HG03097 (cell line): ENCODE data around the gene UBE2U.
"Not testable (repeated sequence)": the region's sequence is repeated elsewhere in the genome, so short reads cannot be mapped to it uniquely, and the experiment has no call there.

Experiments
- ATAC-seq: cut with Tn5 transposase; IDR thresholded peaks from one replicate; pipeline ENCODE4 v1.9.1; 2021; ENCODE audit not compliant: unreplicated experiment, low FRiP score

UBE2U gene

DNA sequence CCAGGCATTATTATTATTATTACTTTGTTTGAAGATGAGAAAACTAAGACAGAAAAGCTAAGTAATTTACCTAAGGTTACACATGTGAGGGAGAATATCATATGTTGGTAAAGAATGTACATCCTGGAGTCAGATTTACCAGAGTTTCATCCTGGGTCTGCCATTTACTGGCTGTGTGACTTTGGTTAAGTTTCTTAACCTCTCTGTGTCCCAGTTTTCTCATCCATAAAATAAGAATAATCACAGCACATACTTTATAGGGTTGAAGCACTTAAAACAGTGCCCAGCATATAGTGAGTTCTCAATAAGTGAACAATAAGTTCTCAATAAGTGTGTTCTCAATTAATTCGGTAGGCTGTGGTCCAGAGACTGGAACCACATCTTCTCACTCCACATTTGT lies 32.5 kb downstream of the UBE2U start:
- no peak for ATAC-seq

DNA sequence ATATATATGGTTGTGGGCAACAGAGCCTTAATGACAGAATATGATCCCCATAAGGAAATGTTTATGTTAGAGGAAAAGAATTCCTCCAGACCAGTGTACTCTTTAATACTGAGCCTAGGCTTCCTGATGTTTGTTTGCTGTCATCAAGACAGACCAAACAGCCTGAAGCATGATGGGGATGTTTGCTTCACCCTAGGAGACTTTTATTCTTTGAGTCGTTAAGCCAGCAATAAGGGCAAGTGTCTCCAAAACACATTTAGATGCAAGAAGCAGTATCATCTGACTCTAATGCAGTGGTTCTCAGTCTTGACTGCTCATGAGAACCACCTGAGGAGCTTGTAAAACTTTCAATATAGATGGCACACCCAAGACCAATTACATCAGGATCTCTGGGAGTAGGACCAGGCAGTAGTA lies 33.1 kb downstream of the UBE2U start:
- no peak for ATAC-seq

DNA sequence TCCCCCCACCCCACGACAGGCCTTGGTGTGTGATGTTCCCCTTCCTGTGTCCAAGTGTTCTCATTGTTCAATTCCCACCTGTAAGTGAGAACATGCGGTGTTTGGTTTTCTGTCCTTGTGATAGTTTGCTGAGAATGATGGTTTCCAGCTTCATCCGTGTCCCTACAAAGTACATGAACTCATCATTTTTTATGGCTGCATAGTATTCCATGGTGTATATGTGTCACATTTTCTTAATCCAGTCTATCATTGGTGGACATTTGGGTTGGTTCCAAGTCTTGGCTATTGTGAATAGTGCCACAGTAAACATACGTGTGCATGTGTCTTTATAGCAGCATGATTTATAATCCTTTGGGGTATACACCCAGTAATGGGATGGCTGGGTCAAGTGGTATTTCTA lies 36.1 kb downstream of the UBE2U start:
- not testable (repeated sequence) for ATAC-seq

DNA sequence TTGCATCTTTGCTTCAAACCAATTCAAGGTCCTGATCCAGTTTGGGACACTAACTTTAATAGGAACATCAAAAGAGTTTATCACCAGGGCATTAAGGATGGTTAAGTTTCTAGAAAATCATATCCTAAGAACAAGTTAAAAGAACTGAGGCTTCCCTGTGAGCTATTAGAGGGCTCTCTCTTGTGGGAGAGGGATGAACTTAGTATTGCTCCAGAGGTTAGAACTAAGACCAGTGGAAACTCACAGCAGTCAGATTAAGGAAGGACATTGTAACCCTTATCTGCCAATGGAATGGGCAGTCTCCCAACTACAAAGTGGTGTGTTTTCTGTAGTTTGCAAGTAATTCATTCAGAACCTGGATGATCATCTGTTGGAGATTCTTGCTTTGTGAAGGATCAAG lies 36.8 kb downstream of the UBE2U start:
- no peak for ATAC-seq

DNA sequence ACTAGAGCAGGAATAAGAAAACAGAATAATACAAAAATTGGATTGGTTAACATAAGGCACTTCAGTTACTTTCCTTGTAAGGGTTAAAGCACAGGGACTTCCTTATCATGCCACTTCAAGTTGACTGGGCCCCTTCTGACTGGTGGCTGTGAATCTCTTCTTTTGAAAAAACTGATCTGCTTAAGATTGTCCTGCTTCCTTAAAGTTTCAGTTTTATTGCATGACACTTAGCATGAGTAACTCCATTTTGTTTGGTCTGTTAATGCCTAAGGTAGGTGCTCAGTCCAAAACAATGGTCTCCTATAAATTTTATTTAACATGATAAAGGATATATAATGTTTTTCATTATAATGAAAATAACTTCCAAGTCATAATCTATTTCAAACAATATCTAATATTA lies 37.6 kb downstream of the UBE2U start:
- ATAC-seq: no peak

DNA sequence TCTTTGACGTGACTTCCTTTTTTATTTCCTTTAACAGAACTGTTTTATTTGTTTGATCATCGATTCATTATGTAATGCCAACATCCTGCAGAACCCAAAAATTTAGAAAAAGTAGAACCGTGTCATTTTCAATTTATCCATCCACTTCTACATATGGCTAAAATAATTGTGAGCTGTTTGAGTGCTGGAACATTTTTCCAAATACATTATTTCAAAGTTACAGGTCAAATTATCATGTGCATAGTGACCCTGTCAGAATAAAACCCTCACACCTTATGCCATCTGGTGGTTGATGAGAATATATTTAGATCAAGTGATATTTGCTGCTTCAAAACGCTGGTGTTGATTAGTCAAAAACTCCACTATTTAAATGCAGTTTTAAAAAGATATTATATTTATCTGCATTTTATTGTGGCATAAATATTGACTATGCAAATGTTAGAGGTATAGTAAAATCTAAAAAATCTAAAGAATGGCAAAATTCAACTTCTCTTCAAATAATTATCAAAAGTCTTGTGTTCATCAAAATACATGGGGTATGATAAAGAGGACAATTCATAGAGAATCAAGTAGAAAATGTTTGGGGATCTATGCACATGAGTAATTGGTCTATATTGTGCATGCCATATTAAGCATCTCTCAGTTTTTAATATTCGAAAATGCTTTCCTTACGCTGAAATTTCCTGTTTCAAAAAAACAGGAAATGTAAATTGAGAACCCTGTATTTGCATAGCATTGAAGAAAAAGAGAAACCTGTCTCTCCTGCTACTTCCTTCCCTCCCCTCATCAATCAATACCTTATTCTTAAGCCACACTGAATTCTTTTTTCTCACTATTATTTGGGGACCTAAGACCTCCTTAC lies 39.7 kb downstream of the UBE2U start:
- ATAC-seq: no peak

DNA sequence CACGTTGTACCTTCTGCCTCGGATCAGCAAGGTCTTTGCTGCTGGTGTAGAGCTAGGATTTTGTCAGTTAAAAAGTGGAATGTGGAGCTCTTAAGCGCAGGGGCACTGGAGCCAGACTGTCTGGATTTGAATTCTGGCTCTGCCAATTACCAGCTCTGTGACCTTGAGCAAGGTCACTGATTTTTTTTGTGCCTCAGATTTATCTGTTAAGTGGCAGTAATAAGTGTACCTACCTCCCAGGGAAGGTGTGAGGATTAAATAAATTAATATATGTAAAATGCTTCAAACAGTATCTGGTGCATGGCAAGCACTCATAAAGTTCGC lies 40.3 kb downstream of the UBE2U start:
- no peak for ATAC-seq

DNA sequence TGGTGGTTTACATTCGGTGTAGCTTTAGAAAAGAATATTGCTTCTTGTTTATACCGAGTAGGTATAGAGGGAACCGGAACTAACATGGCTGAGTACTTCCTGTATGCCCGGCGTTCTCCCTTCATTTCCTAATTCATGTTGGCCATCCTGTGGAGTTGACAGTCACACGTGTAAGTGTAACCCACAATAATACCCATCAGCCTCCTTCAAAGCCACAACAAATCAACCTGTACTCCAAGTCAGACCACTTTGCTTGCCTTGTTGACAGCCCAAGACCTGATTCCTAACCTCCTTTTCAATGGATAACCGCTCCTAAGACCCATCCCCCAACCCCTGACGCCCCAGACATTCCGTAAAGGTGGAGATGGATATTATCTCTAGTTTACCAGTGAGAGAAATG lies 42.1 kb downstream of the UBE2U start:
- ATAC-seq: no peak

DNA sequence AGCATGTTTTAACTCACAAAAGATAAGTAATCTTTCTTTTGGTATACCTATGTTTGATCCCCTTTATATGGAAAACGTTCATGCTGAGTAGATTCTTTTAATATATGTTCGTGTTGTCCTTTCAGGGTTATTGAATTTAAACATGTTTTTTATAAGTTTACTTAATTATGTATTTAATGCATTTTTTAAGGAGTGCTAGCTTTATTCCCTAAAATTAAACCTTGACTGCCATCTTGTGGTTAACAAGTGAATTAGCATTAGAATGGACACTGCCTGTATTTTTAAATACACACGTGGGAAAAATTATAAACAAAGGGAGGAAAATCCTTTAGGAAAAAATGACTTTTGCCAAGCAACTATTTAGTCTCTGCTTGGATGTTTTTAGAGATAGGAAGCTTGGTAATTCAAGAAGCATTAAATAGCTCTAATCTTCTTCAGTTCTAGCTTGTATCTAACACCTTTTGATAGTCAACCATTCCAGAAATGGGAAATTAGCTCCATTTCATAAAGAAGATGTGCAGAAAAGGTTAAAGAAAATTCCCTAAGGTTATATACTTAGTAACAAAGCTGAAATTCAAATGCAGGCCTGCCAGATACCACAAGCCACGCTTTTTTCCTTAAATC lies 43.0 kb downstream of the UBE2U start:
- no peak for ATAC-seq

DNA sequence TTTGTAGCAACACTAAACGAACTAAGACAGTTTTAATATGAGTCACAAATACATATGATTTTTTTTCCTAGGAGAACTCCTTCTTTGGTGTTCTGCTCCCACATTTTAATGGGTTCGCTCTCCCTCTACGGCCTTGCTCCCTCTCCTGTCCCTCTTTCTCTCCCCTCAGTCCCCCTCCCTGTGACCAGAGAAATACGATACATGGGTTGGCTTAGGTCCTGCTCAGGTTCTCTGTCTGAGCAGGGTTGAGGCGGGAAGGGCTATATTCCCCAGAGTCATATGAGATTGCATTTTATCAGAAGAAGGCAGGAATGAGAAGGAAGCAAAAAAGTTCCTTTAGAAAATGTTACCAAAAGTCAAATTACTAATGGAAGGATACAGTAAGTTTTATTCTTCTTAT lies 44.6 kb downstream of the UBE2U start:
- ATAC-seq: no peak

DNA sequence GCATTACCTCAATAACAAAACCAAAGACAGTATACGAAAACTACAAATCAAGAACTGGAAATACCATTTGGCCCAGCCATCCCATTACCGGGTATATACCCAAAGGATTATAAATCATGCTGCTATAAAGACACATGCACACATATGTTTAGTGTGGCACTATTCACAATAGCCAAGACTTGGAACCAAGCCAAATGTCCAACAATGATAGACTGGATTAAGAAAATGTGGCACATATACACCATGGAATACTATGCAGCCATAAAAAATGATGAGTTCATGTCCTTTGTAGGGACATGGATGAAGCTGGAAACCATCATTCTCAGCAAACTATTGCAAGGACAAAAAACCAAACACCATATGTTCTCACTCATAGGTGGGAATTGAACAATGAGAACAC lies 47.0 kb downstream of the UBE2U start:
- ATAC-seq: not testable (repeated sequence)

DNA sequence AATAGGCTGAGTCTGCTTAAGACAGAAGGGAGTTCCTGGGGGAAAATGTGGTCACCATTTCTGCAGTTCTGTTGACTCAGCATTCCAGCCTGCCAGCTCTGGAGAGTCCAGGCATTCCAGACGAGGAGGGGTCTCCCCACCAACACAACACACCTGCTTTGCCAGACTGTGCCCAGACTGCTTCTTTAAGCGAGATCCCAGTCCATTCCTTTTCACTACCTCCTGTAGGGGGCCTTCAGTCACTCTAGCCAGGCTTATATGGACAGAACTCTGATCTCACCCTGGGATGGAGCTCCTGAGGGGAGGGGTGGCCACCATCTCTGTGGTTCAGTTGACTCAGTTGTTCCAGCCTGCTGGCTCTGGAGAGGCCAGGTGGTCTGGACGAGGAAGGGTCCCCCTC lies 48.5 kb downstream of the UBE2U start:
- ATAC-seq: no peak

DNA sequence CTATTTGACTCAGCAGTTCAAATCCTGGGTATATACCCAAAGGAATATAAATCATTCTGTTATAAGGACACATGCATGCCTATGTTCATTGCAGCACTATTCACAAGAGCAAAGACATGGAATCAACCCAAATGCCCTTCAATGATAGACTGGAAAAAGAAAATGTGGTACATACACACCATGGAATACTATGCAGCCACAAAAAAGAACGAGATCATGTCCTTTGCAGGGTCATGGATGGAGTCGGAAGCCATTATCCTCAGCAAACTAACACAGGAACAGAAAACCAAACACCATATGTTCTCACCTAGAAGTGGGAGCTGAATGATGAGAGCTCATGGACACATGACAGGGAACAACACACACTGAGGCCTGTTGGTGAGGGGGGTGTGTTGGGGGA lies 53.8 kb downstream of the UBE2U start:
- ATAC-seq: not testable (repeated sequence)

DNA sequence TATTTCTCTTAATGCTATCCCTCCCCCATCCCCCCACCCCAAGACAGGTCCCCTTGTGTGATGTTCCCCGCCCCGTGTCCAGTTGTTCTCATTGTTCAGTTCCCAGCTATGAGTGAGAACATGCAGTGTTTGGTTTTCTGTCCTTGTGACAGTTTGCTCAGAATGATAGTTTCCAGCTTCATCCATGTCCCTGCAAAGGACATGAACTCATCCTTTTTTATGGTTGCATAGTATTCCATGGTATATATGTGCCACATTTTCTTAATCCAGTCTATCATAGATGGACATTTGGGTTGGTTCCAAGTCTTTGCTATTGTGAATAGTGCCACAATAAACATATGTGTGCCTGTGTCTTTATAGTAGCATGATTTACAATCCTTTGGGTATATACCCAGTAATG lies 55.0 kb downstream of the UBE2U start:
- not testable (repeated sequence) for ATAC-seq

DNA sequence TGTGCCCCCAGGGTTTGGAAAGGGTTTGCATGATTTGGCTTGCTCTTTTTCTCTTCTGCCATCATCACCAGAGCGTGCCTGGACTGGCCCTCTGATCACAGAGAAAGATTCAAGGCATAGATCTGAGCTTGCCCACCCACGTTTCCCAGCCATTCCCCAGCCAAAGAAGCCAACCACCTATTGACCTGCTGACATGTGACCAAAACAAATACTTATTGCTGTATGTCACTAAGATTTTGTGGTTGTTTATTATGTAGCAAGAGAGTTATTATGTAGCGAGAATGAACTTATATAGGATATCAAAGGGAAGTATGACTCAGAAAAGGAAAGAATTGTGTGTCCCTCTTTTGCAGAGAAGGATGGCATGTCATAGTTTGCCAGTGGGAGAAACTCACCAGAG lies 59.9 kb downstream of the UBE2U start:
- ATAC-seq: no peak

DNA sequence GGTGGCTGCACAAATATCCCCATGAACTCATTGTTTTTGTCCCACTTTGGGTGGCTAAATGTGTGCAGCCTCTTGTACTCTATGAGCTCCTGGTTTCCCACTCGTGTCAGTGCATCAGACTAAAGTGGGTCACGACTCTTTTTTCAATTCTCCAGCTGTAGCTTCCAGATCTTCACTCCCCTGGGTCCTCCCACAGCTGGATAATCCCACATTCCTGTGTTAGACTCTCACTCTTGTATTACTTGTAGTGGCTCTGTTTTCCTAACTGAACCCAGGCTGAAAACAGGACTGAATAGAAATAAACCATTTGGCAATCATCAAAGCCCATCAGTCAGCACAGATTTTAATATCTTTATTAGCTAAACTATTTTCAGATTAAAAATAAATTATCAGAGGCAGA lies 60.4 kb downstream of the UBE2U start:
- no peak for ATAC-seq

DNA sequence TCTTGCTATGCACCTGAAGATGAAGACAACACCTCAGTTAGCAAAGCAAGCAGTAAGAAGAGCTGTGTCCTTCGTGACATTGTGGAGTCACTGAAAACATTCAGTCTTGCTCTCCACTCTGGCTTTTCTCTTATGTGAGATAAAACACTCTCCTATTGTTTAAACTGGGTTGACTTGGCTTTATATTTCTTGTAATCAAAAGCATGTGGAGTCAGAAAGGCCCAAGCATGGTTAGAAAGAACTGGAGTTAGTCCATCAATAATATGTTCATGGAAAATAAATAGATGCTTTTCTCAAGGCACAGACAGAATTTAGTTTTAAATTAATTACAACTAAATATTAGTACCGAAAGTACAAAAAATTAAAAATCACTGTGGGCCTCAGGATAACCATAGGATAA lies 61.7 kb downstream of the UBE2U start:
- no peak for ATAC-seq

DNA sequence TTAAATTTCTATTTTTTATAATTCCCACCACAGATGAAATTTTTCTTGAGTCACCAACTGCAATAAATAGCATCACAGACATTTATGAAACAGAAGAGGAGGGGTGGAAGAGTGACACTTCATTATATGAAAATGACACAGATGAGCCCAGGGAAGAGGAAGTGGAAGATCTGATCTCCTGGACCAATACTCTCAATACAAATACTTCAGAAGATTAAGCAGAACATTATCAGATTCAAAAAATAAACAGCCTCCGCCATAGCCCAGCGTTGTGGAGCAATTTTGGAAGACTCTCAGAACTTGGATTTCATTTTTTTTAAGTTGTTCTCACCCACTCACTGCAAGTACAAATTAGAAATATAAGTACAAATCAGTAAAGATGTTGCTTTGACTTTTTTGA lies 63.6 kb downstream of the UBE2U start:
- ATAC-seq: no peak

DNA sequence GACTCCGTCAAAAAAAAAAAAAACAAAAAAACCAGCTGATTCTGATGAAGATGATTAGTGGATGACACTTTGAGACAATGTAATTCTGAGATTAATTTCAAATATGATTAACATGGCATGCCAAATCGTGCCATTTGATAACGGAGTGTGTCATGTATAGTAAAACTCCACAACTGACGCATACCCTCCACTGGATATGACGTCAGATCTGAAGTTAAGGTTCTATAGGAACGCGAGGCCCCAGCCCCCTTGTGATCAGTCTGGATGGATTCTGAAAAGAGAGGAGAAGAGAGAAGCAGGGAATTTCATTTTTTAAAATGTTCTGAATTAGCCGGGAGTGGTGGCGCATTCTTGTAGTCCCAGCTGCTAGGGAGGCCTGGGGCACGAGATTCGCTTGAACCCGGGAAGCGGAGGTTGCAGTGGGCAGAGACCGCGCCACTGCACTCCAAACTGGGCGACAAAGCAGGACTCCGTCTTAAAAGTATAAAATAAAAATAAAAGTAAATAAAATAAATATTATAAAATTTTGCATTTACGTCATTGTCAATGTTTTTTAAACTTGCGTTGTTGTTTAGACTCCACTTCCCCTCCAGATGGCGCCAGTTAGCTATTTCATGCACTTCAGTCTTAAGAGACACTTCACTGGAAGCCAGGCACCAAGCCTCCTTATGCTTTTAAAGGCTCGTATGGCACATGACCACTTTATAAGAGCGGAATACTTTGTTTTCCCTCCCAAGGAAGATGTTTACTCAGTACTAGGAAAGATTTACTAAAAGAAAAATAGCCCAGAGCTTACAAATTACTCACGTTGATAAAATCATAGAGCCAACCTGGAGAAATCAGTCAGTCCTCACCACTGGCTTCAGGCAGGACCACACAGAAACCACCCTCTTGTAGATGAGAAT lies 65.5 kb downstream of the UBE2U start:
- no peak for ATAC-seq

DNA sequence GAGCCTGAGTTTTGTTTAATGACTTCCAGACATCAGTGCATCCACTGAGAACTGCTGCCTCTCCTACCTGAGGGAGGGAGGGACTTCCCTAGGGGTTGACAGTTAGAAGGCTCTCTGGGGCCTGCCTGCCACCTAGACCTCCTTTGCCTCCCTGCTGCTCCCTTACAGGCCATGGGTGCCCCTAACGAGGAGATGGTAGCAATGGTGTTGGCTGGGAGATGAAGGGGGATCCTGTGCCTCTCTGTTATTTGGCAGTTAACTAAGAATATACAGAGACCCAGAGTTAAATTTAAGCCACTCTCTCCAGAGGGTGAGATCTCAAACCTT lies 66.1 kb downstream of the UBE2U start:
- no peak for ATAC-seq

DNA sequence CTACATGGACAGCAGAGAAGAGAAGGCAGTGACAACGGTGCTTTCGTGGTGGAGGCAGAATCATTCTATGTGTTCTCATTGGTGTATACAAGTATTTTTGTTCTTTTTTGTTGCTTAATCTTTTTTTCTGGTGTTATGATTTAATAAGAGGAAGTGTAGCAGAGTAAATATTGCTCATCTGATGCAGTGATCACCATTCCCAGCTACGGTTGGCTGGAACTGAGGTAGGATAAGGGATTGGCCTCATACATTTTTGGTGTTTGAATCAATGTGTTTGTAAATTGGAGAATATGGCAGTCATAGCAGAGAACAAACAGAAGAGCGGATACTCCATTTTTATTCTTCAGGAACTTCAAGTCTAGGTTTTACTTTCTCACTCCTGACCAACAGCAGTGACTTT lies 76.6 kb downstream of the UBE2U start:
- ATAC-seq: no peak

DNA sequence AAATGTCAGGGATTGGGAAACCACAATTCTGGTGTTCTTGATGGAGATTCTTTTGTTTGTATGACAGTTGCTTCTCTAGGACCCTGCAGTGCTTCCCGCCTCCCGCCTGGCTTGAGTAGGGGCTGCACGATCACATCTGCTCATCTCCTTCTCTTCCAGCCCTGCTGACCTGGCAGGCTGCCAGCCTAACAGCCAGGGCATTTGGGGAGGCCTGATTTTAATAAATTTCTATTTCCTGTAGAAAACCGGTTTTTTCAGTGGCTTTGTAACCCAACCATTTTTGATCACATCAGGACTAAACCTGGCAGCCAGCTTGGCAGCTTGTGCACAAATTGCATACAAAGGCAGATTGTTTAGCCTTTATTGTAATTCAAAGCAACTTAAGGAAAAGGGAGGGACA lies 78.9 kb downstream of the UBE2U start:
- ATAC-seq: no peak
